K562 (cell line): Measurements from ENCODE around the gene LMCD1. TPM values are rescaled to one million over a fixed set of nuclear protein-coding genes. Genes with fewer than 3 reads are reported as not detected.

Source experiments
- ATAC-seq: fragments of 200-7000 bp; cut with Tn5 transposase; 3 replicates; pipeline ENCODE4 v1.9.1; 2020; ENCODE audit warnings: moderate library complexity
- BruUV-seq: library from RNA; stranded (reverse); fragments of 400-500 nt; replicated peaks from 2 replicates; lab custom pipeline; 2021; lab: Mats Ljungman, UMichigan
- CTCF ChIA-PET: fragments of 300-600 bp; formaldehyde crosslinking; extraction: SDS; loops from one replicate; lab custom pipeline; 2021; ENCODE audit warnings: low intra/inter-chr PET ratio; lab: Yijun Ruan, JAX
- POLR2A ChIA-PET: fragments of 300-600, 350-650 bp; sonication (Branson Sonifier 250); formaldehyde crosslinking; extraction: SDS; loops from one replicate; lab custom pipeline; 2021; ENCODE audit warnings: antibody characterized with exemption, inconsistent platforms; lab: Yijun Ruan, JAX
- DNase-seq, 4 experiments: peaks; one replicate each; pipeline versions ENCODE4 v3.0.0 to v3.0.0-alpha.2; 2011 to 2018; ENCODE audit warnings: low spot score in 3 of 4, mixed read lengths in 3 of 4; ENCODE audit errors: extremely low read depth in 1 of 4
- FAIRE-seq: peaks from 2 replicates; lab custom pipeline; 2011; peaks lifted over from hg19 to GRCh38; lab: Jason Lieb, UNC
- H2AFZ ChIP-seq: 2 replicates; pipeline ENCODE4 v1.6.0; 2011; ENCODE audit warnings: low read depth, low read length, control low read depth, inconsistent platforms
- H3K27ac ChIP-seq: fragments of 200-600 bp; 3 replicates; pipeline ENCODE4 v1.8.0; 2011; ENCODE audit warnings: low read depth, mild to moderate bottlenecking, control low read depth, inconsistent platforms, low read length, moderate library complexity, mixed read lengths; ENCODE audit errors: extremely low read depth
- H3K27me3 ChIP-seq, 2 experiments: fragments of 300-600 bp in 1 of 2; 2 replicates in 1 of 2; 3 replicates in 1 of 2; pipeline versions ENCODE4 v1.6.0 to v1.8.0; 2011; ENCODE audit warnings: inconsistent platforms in 2 of 2, low read length in 2 of 2, mild to moderate bottlenecking in 1 of 2, mixed read lengths in 1 of 2, moderate library complexity in 1 of 2; ENCODE audit not compliant: control insufficient read depth in 2 of 2, insufficient read depth in 2 of 2
- H3K36me3 ChIP-seq: fragments of 300-600 bp; 3 replicates; pipeline ENCODE4 v1.8.0; 2011; ENCODE audit warnings: mild to moderate bottlenecking, low read length, inconsistent platforms; ENCODE audit not compliant: control insufficient read depth, insufficient read depth
- H3K4me1 ChIP-seq, 2 experiments: fragments of 200-600 bp in 1 of 2; replicated peaks in 1 of 2; 2 replicates in 1 of 2; 3 replicates in 1 of 2; pipeline versions ENCODE4 v1.5.1 to v1.8.0; 2011; ENCODE audit warnings: inconsistent platforms in 2 of 2, low read length in 2 of 2, mild to moderate bottlenecking in 1 of 2, mixed read lengths in 1 of 2, moderate library complexity in 1 of 2; ENCODE audit not compliant: control insufficient read depth in 2 of 2, insufficient read depth in 2 of 2
- H3K4me2 ChIP-seq: 2 replicates; pipeline ENCODE4 v1.6.1; 2011; ENCODE audit warnings: low read length, control low read depth, inconsistent platforms, mixed read lengths; ENCODE audit not compliant: insufficient read depth
- H3K4me3 ChIP-seq: fragments of 200-600 bp; sonication (generic), shearing (Covaris generic); 2 replicates; pipeline ENCODE4 v1.5.1; 2016; ENCODE audit warnings: control low read depth, inconsistent platforms
- H3K79me2 ChIP-seq: fragments of 200-600 bp; 3 replicates; pipeline ENCODE4 v1.8.0; 2011; ENCODE audit warnings: low read length, inconsistent platforms; ENCODE audit not compliant: control insufficient read depth, insufficient read depth
- H3K9ac ChIP-seq, 2 experiments: 2 replicates each; pipeline versions ENCODE4 v1.6.0 to v1.6.1; 2011; ENCODE audit warnings: low read depth in 2 of 2, low read length in 2 of 2, control low read depth in 1 of 2, inconsistent platforms in 1 of 2, mild to moderate bottlenecking in 1 of 2, mixed read lengths in 1 of 2; ENCODE audit not compliant: insufficient read depth in 1 of 2
- H3K9me1 ChIP-seq: one replicate; pipeline ENCODE4 v1.6.0; 2011; ENCODE audit warnings: inconsistent platforms, mild to moderate bottlenecking, low read length, moderate library complexity; ENCODE audit not compliant: control insufficient read depth, insufficient read depth
- H3K9me3 ChIP-seq: replicated peaks from 2 replicates; pipeline ENCODE4 v1.5.1; 2011; ENCODE audit warnings: low read depth, low read length, inconsistent platforms; ENCODE audit not compliant: control insufficient read depth, insufficient read depth
- H4K20me1 ChIP-seq: replicated peaks from 2 replicates; pipeline ENCODE4 v1.6.1; 2011; ENCODE audit warnings: low read length, inconsistent platforms, mixed read lengths; ENCODE audit not compliant: control insufficient read depth, insufficient read depth
- CBX2 ChIP-seq: fragments of 200-600 bp; sonication (generic); IDR thresholded peaks from one replicate; pipeline ENCODE4 v1.6.1; 2012; ENCODE audit warnings: mild to moderate bottlenecking, low read length, inconsistent platforms; ENCODE audit not compliant: insufficient read depth, poor library complexity, severe bottlenecking
- HIVEP1 ChIP-seq: fragments of 250-450 bp; sonication (Bioruptor Pico); IDR thresholded peaks from 2 replicates; pipeline ENCODE4 v1.4.0; 2020; ENCODE audit warnings: mild to moderate bottlenecking
- SMARCC2 ChIP-seq: fragments of 450-650 bp; IDR thresholded peaks from 2 replicates; pipeline ENCODE4 v1.6.1; 2017; ENCODE audit warnings: antibody characterized with exemption, moderate library complexity, mild to moderate bottlenecking, low read depth
- ZNF408 ChIP-seq: fragments of 250-450 bp; sonication (Bioruptor Pico); IDR thresholded peaks from 2 replicates; pipeline ENCODE4 v1.4.0; 2020; ENCODE audit warnings: low read depth, mild to moderate bottlenecking, moderate library complexity
- ZNF436 ChIP-seq: fragments of 250-450, 450-650 bp; sonication (Bioruptor Pico); formaldehyde crosslinking; IDR thresholded peaks from 2 replicates; pipeline ENCODE4 v1.7.0; 2020; ENCODE audit warnings: mild to moderate bottlenecking
- ZNF764 ChIP-seq: fragments of 250-450 bp; sonication (Bioruptor Pico); IDR thresholded peaks from 2 replicates; pipeline ENCODE4 v1.4.0; 2020; ENCODE audit warnings: low read depth, mild to moderate bottlenecking, moderate library complexity
- WGBS: fragments of 100-300 bp; shearing (Covaris generic); methylation state at CpG from one replicate; pipeline ENCODE4 v1.1.6; 2016; ENCODE audit warnings: low coverage, mixed read lengths; ENCODE audit not compliant: insufficient coverage; ENCODE audit errors: missing lambda C conversion rate; 5-methylcytosine and 5-hydroxymethylcytosine counted together
- in situ Hi-C: fragments of 300-500 bp; cut with MboI; formaldehyde crosslinking; loops from 4 replicates; pipeline ENCODE4 v1.15.0; 2018; ENCODE audit warnings: inconsistent platforms, mixed read lengths
- intact Hi-C: fragments of 100-400 bp; cut with micrococcal nuclease; formaldehyde crosslinking; loops from 2 replicates; pipeline ENCODE4 v1.14.2; 2022
- polyA plus RNA-seq, 8 experiments: library from polyadenylated mRNA; depleted of rRNA in 4 of 8; stranded (reverse) in 5 of 8; unstranded in 3 of 8; fragments of >200 nt; fragmentation: Nextera tagmentation in 2 of 8; fragmentation: Illumina TruSeq in 1 of 8; extraction: Ambion mirVana in 2 of 8; extraction: Trizol in 1 of 8; gene quantifications; 2 replicates each; pipeline versions ENCODE4 v1.2.1 to v1.2.3, GENCODE V29; 2011 to 2014; ENCODE audit warnings: inconsistent platforms in 1 of 8, missing spikeins in 1 of 8
- total RNA-seq, 7 experiments: library from RNA; depleted of rRNA in 6 of 7; stranded (reverse); fragments of >200 nt in 6 of 7; fragmentation: Illumina TruSeq in 2 of 7; extraction: Trizol in 2 of 7; gene quantifications; 2 replicates each; pipeline versions ENCODE4 v1.2.1 to v1.2.3, GENCODE V29; 2011 to 2021; ENCODE audit warnings: low replicate concordance in 1 of 7
- TF ChIP-seq, protein P1 (sequence below), 2 experiments: fragments of 450-650 bp; formaldehyde crosslinking in 1 of 2; IDR thresholded peaks; 2 replicates each; pipeline versions ENCODE4 v1.4.0 to v1.6.1; 2014 to 2020; ENCODE audit warnings: mild to moderate bottlenecking in 2 of 2, borderline replicate concordance in 1 of 2, low read depth in 1 of 2

The LMCD1 gene
- total and polyA plus RNA-seq, 9 of the 15 experiments (the other 6 are each of a cell fraction or from before 2014, with no cell fraction given): 0.60 TPM; not detected in 8

DNA sequence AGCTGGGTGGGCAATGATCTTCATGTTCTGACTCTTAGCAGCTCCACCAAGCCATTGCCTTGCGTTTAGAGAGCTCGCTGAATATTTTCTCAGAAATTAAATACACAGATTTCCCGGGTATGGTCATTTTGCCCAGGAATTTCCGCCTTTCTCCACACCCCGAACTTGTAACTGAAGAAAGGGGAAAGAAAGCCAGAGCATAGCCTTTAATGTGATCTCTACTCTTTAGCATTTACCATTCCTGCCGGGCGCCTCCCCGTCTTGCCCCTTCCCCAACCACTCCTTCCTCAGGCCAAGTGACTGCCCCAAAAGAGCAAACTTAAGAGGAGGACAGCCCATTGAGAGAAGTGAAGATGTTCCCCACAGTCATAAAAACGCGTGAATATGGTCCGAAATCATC lies 53.1 kb downstream of the LMCD1 start:
- Histone ChIP-seq H3K79me2 (no peaks in the 10 kb centered on the region), H3K9me1 (no peaks in the 10 kb centered on the region), H3K4me1 (no peaks in the 10 kb centered on the region), H3K4me3 (no peak overlapping the region), H3K9me3 (no peaks in the 10 kb centered on the region), H3K27me3 (peaks cover 9 to 49% of the 10 kb centered on the region in 2 experiments; a peak in 4 of 5 replicates), H3K4me2 (no peak overlapping the region), H4K20me1 (peaks cover 5% of the 10 kb centered on the region; the same call in 1 of the 2 replicates), H3K36me3 (no peaks in the 10 kb centered on the region), H3K9ac (no peak overlapping the region), H3K27ac (no peak overlapping the region), H2AFZ (no peak overlapping the region)
- in situ Hi-C loops (no loop called here), intact Hi-C loops (no loop called here)
- DNase-seq (no peak), FAIRE-seq (no peak), ATAC-seq (no peak)
- WGBS: under 1% methylated on average over 8 of the region's 11 CpGs
- ChIA-PET CTCF (no interaction called here), POLR2A (no interaction called here)
- no peak for TF ChIP-seq ZNF764 (CRISPR knock-in tag)
- TF ChIP-seq CBX2: no peak
- BruUV-seq: no TSS peak

DNA sequence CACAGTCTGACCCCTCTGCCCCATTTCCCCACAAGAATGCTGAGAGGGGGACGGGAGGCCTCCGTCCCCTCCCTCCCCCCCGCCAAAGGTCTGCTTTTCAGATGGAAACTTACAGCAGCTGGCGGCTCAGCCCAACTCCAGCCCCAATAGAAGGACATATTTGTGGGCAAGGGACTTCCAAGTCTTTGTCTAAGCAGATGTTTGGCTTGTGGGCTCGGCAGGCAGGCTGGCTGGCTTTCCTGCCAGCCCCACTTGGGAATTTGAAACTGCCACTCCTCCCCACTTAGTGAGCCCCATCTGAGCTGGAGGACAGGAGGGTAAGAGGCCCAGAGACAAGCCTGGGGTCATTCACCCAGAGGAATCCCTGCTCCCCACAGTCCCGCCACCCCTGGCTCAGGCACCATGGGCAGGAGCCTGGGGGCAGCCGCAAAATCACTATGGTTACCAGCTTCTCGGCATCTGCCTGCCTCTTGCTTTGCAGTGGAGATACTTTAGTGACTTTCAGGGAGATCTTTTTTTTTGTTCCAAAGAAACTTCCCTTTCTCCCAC lies 53.6 kb downstream of the LMCD1 start:
- DNase-seq (no peak), FAIRE-seq (no peak), ATAC-seq (no peak)
- H3K9me1 ChIP-seq: no peaks in the 10 kb centered on the region
- no peaks in the 10 kb centered on the region for H3K79me2 ChIP-seq
- no peaks in the 10 kb centered on the region; a peak in 2 of 5 replicates for H3K4me1 ChIP-seq
- no peak overlapping the region for H2AFZ ChIP-seq
- no TSS peak for BruUV-seq
- no peaks in the 10 kb centered on the region for H3K36me3 ChIP-seq
- H3K27me3 ChIP-seq: peaks cover 9 to 46% of the 10 kb centered on the region in 2 experiments; a peak in 4 of 5 replicates
- 4% methylated on average over 6 of the region's 8 CpGs for WGBS
- ChIA-PET CTCF (no interaction called here), POLR2A (interaction anchor here (1.0 kb wide), 1 partner anchor 12 kb away, joined by 4 read pairs; no protein-coding TSS in a partner anchor)
- intact Hi-C loops: no loop called here
- in situ Hi-C loops: no loop called here
- H3K9ac ChIP-seq: no peak overlapping the region
- H3K9me3 ChIP-seq: no peaks in the 10 kb centered on the region
- H3K27ac ChIP-seq: no peak overlapping the region
- peaks cover 5% of the 10 kb centered on the region; the same call in 1 of the 2 replicates for H4K20me1 ChIP-seq
- H3K4me2 ChIP-seq: no peak overlapping the region
- H3K4me3 ChIP-seq: no peak overlapping the region
- TF ChIP-seq SMARCC2 (no peak), HIVEP1 (CRISPR knock-in tag) (no peak), ZNF408 (CRISPR knock-in tag) (no peak), ZNF436 (CRISPR knock-in tag) (no peak)
- TF ChIP-seq, protein P1, sequence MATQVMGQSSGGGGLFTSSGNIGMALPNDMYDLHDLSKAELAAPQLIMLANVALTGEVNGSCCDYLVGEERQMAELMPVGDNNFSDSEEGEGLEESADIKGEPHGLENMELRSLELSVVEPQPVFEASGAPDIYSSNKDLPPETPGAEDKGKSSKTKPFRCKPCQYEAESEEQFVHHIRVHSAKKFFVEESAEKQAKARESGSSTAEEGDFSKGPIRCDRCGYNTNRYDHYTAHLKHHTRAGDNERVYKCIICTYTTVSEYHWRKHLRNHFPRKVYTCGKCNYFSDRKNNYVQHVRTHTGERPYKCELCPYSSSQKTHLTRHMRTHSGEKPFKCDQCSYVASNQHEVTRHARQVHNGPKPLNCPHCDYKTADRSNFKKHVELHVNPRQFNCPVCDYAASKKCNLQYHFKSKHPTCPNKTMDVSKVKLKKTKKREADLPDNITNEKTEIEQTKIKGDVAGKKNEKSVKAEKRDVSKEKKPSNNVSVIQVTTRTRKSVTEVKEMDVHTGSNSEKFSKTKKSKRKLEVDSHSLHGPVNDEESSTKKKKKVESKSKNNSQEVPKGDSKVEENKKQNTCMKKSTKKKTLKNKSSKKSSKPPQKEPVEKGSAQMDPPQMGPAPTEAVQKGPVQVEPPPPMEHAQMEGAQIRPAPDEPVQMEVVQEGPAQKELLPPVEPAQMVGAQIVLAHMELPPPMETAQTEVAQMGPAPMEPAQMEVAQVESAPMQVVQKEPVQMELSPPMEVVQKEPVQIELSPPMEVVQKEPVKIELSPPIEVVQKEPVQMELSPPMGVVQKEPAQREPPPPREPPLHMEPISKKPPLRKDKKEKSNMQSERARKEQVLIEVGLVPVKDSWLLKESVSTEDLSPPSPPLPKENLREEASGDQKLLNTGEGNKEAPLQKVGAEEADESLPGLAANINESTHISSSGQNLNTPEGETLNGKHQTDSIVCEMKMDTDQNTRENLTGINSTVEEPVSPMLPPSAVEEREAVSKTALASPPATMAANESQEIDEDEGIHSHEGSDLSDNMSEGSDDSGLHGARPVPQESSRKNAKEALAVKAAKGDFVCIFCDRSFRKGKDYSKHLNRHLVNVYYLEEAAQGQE (IDR thresholded peaks at IDR 0.05; ENCODE audit: borderline replicate concordance): no peak
- TF ChIP-seq, protein P1 (CRISPR knock-in tag; IDR thresholded peaks at IDR 0.05; ENCODE audit: low read depth): no peak
